GM06990 (cell line): ENCODE measurements around the gene SRPK3.
"Not testable (repeated sequence)": the region's sequence is repeated elsewhere in the genome, so short reads cannot be mapped to it uniquely, and the experiment has no call there.

Experiments used
- DNase-seq: peaks from one replicate; pipeline ENCODE4 v3.0.0-alpha.2; 2011; ENCODE audit not compliant: insufficient read length; ENCODE audit errors: extremely low read depth
- H3K27me3 ChIP-seq: replicated peaks from 2 replicates; pipeline ENCODE4 v1.6.0; 2011; ENCODE audit warnings: low read length; ENCODE audit not compliant: control insufficient read depth, insufficient read depth
- H3K36me3 ChIP-seq: 2 replicates; pipeline ENCODE4 v1.5.1; 2011; ENCODE audit warnings: low read length; ENCODE audit not compliant: control insufficient read depth, insufficient read depth
- H3K4me3 ChIP-seq: replicated peaks from 2 replicates; pipeline ENCODE4 v1.5.1; 2011; ENCODE audit warnings: low read depth, mild to moderate bottlenecking, control low read depth, low read length
- TF ChIP-seq, protein P1 (sequence below): IDR thresholded peaks from 2 replicates; pipeline ENCODE4 v1.5.1; 2011; ENCODE audit warnings: low read length, control low read depth, mild to moderate bottlenecking, inconsistent platforms; ENCODE audit not compliant: insufficient read depth, poor library complexity, severe bottlenecking

SRPK3 gene

DNA sequence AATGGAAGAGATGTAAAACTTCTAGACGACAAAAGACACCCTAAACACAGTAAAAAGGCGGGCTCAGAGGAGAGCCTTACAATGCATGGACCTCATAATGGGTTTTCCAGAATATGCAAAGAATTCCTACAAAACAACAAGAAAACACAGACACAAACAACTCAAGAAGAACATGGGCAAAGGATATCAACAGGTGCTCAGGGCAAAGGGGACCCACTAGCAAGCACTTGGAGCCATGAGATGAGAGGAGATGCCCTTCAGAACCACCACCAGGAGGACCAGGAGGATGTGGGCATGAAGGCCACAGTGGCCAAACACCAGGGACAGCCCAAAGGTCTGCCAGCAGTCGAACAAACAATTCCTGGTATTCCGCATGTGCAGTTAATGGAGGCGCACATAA lies 32.3 kb downstream of the SRPK3 start:
- H3K4me3 ChIP-seq = no peak overlapping the region
- DNase-seq = no peak
- TF ChIP-seq, protein P1, sequence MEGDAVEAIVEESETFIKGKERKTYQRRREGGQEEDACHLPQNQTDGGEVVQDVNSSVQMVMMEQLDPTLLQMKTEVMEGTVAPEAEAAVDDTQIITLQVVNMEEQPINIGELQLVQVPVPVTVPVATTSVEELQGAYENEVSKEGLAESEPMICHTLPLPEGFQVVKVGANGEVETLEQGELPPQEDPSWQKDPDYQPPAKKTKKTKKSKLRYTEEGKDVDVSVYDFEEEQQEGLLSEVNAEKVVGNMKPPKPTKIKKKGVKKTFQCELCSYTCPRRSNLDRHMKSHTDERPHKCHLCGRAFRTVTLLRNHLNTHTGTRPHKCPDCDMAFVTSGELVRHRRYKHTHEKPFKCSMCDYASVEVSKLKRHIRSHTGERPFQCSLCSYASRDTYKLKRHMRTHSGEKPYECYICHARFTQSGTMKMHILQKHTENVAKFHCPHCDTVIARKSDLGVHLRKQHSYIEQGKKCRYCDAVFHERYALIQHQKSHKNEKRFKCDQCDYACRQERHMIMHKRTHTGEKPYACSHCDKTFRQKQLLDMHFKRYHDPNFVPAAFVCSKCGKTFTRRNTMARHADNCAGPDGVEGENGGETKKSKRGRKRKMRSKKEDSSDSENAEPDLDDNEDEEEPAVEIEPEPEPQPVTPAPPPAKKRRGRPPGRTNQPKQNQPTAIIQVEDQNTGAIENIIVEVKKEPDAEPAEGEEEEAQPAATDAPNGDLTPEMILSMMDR = no peak
- H3K27me3 ChIP-seq = no peaks in the 10 kb centered on the region
- no peaks in the 10 kb centered on the region for H3K36me3 ChIP-seq

DNA sequence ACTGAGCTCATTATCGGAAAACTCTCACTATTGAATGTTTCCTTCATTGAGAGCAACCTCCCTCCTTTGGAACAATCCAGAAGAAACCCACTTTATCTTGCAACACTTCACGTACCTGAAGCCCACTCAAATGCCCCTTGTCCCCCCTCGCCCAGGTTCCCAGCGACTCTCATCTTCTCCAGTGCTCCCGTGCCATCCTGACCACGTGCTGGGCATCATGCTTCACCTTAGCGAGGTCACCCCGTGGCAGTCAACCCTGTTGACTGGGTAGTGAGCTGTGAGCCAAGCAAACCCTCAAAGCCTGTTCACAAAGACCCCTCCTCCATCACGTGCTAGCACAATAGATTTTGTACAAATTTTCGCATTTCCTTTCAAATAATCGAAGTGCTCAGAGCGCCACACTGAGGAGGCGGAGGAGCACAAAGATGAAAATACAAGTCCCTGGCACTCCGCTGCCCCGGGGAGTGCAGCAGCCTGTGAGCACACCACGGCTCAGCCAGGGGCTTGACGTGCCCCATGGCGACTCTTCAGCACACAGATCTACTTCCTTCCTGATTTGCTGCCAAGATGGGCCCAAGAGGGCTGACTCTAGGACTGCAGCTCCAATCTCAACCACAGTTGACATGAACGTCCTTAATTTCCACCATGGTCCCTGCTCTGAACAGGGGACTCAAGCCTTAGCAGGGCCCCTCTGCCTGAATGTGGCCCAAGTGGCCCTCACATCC lies 33.9 kb downstream of the SRPK3 start:
- Histone ChIP-seq H3K4me3 (no peak overlapping the region), H3K36me3 (no peaks in the 10 kb centered on the region), H3K27me3 (no peaks in the 10 kb centered on the region)
- TF ChIP-seq, protein P1 = no peak
- DNase-seq = no peak

DNA sequence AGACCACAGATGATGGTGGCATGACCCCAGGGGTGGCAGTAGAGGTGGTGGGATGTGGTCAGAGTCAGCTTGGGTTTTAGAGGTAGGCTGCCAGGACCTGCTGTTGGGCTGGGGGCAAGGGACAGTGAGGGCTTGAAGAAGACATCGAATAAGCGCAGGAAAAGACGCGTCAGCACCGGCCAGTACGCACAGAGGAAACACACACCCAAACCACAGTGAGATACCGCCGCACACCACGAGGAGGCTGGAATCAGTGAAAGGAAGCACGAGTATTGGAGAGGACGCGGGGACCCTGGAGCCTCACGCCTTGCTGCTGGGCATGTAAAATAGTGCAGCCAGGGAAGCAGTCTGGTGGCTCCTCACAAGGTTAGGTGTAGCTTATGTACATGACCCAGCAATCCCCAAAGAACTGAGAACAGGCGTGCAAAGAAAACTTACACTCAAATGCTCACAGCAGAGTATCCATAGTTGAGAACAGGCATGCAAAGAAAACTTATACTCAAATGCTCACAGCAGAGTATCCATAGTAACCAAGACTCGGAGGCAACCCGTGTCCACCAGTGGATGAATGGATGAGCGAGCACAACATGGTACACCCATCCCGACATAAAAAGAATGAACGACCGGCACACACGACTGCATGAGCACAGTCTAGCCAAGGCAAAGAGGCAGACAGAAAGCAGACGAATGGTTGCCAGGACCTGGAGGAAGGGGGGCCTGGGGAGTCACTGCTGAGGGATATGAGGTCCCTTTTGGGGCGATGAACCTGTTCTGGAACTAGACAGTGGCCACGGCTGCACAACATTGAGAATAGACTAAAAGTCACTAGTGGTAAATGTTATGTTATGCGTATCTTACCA lies 36.2 kb downstream of the SRPK3 start:
- no peak for DNase-seq

DNA sequence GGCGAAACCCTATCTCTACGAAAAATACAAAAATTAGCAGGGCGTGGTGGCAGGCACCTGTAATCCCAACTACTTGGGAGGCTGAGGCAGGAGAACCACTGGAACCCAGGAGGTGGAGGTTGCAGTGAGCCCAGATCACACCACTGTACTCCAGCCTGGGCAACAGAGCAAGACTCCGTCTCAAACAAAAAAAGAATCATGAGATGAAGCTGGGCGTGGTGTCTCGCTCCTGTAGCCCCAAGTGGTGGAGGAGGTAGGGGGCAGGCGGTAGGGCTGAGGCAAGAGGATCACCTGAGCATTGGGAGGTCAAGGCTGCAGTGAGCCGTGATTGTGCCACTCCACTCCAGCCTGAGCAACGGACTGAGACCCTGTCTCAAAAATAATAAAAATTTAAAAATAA lies 37.2 kb downstream of the SRPK3 start:
- not testable (repeated sequence) for H3K4me3 ChIP-seq, DNase-seq, H3K27me3 ChIP-seq, H3K36me3 ChIP-seq

More for the DNA sequence above, 36.2 kb downstream of the SRPK3 start:
- no peaks in the 10 kb centered on the region for H3K27me3 ChIP-seq
- H3K4me3 ChIP-seq = no peak overlapping the region
- TF ChIP-seq, protein P1 = no peak
- no peaks in the 10 kb centered on the region for H3K36me3 ChIP-seq

DNA sequence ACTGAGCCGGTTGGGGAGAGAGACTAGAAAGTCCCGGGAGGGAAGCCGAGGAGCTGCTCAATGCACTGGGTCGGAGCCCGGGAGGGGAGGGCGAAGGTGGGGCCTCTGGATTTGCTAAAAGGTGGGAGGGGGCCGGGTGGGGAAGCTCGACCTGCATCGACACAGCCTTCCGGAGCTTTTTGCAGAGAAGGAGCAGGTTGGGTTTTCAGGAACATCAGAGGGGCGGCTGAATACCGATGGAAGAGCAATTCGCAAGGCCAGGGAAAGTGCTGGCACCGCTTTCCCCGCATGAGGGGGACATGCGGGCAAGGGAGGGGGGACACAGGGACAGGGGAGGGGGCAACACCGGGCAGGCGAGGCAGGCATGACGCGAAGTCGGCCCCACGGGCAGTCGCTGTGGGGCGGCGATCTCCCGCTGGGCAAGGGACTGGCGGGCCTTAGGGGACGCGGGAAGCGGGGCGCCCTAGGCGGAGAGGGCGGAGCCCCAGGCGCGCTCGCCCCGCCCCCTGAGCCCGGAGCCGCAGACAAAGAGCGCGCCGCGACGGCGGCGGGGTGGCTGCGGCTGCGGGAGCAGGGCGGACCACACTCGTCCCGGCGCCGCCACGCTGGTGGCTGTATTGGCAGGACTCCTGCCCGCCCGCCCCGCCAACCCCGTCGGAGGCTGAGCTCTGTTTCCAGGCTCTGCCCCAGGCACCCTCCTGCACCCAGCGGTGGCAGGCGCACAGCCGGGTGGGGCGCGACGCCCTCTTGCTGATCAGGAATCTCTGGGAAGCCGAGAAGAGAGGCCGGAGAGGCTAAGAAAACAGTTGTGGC lies 37.9 kb downstream of the SRPK3 start:
- H3K4me3 ChIP-seq = no peak overlapping the region

More for the DNA sequence above, 37.9 kb downstream of the SRPK3 start:
- no peak for DNase-seq
- no peaks in the 10 kb centered on the region for H3K27me3 ChIP-seq
- H3K36me3 ChIP-seq = no peaks in the 10 kb centered on the region
- TF ChIP-seq, protein P1 = no peak
